ENCODE results near the gene PPP1R3G.

PPP1R3G gene

GRCh38 chr6:5099537-5099936 lies 14.4 kb downstream of the PPP1R3G start:
- no peak for TF ChIP-seq CTCF (IDR thresholded peaks at IDR 0.05; ENCODE audit: insufficient read depth, missing control alignments)
- no peak for FAIRE-seq
- no peak for DNase-seq (ENCODE audit: insufficient read length, low spot score)

GRCh38 chr6:5100806-5101205 lies 15.7 kb downstream of the PPP1R3G start:
- no peak for DNase-seq (ENCODE audit: insufficient read length, low spot score)
- no peak for FAIRE-seq
- TF ChIP-seq CTCF (IDR thresholded peaks at IDR 0.05; ENCODE audit: insufficient read depth, missing control alignments), result no peak

GRCh38 chr6:5102267-5102970 lies 17.3 kb downstream of the PPP1R3G start:
- DNase-seq (ENCODE audit: insufficient read length, low spot score) (no peak), FAIRE-seq (no peak)
- TF ChIP-seq CTCF (IDR thresholded peaks at IDR 0.05; ENCODE audit: insufficient read depth, missing control alignments), result no peak

- FAIRE-seq, result no peak
- DNase-seq (ENCODE audit: insufficient read length, low spot score), result no peak
- TF ChIP-seq CTCF (IDR thresholded peaks at IDR 0.05; ENCODE audit: insufficient read depth, missing control alignments), result no peak
Observed at GRCh38 chr6:5103250-5103649, 18.1 kb downstream of the PPP1R3G start.

- no peak for DNase-seq (ENCODE audit: insufficient read length, low spot score)
- FAIRE-seq, result no peak
- TF ChIP-seq CTCF (IDR thresholded peaks at IDR 0.05; ENCODE audit: insufficient read depth, missing control alignments), result no peak
Observed at GRCh38 chr6:5104667-5105066, 19.5 kb downstream of the PPP1R3G start.

- TF ChIP-seq CTCF (IDR thresholded peaks at IDR 0.05; ENCODE audit: insufficient read depth, missing control alignments), result no peak
- DNase-seq (ENCODE audit: insufficient read length, low spot score) (no peak), FAIRE-seq (no peak)
Observed at GRCh38 chr6:5105146-5105545, 20.0 kb downstream of the PPP1R3G start.

GRCh38 chr6:5107341-5107740 lies 22.2 kb downstream of the PPP1R3G start:
- no peak for FAIRE-seq
- DNase-seq (ENCODE audit: insufficient read length, low spot score), result no peak
- no peak for TF ChIP-seq CTCF (IDR thresholded peaks at IDR 0.05; ENCODE audit: insufficient read depth, missing control alignments)

Data from D721Med (cell line).